HG02870 (cell line): ENCODE data around the gene TMEM121.

ENCODE experiments used
- ATAC-seq: cut with Tn5 transposase; IDR thresholded peaks from one replicate; pipeline ENCODE4 v1.9.1; 2021; ENCODE audit warnings: mild to moderate bottlenecking, moderate library complexity; ENCODE audit not compliant: unreplicated experiment

Gene TMEM121

DNA sequence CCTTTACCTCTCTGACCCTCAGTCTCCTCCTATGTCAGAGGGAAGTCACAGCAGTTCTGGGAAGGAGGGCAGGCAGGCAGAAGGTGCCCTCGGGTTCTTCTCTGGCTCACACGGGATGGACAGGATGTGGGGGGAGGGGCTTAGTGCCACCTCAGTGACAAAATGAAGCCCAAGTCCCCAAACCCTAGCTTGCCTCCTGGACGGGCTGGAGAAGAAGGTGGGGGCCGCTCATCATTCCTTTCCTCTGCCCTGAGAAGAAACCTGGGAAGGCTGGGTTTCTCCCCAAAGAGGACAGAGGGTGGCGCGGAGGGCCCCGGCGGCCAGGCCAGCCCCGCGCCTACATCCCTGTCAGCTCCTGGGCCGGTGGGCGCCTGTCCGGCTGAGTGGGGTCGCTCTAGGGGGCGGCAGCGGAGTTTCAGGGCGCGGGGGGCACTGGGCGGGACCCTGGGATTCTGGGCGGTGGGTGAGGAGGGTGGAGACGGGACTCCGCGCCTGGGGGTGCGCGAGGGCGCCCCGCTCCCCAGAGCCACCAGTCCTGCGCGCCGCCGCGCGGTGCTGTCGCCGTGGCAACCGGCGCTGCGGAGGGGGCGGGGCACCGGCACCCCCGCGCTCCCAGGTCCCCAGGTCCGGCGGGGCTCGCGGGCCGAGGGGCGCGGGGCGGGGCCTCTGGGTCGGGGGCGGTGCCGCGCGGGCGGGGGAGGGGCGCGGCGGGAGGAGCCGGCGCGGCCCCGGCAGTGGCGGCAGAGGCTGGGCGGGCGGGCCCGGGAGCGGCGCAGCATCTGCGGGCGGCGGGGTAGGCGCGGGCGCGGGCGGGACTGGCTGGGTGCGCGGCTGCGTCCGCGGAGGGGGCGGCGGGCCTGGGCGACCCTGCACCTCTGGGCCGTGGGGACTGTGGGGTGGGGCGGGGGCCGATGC, at the start of gene TMEM121:
Gene TMEM121, plus strand, starts transcription at position 723 of the 915 bp plus-strand sequence. CDS start 2,252 bp downstream, outside the sequence.
- no peak for ATAC-seq

GRCh38 chr14:105476831-105477659, 49.3 kb upstream of the TMEM121 start:
- no peak for ATAC-seq

- ATAC-seq: no peak
Measured at GRCh38 chr14:105477660-105478397, 48.6 kb upstream of the TMEM121 start.

- ATAC-seq: no peak
Measured at GRCh38 chr14:105478398-105479251, 47.8 kb upstream of the TMEM121 start.

GRCh38 chr14:105479431-105480158, 46.8 kb upstream of the TMEM121 start:
- no peak for ATAC-seq

DNA sequence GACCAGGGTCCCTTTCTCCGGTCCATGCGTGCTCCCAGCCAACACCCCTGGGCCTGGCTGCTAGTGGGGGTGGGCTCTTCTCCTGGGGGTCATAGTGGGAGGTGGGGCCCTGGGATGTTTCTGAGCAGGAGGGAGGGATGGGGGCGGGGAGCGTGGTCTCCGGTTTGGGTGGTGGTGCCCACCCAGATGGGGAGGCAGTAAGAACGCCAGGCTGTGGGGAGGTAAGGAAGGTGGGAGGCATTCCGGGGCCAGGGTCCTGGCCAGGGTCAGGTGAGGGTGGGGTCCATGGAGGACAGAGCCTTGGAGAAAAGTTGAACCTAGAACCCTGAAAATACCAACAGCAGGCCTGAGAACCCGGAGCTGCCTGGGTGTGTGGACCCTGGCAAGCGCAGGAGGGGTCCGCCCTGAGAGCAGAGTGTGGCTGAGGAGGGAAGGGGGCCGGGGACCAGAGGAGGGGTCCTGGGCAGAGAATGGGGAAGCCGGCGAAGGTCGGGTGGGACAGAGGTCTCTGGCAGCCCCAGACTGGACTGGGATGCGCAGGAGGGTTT, 46.1 kb upstream of the TMEM121 start:
- no peak for ATAC-seq

- ATAC-seq: peak; percentile 43
Measured at GRCh38 chr14:105480807-105481801, 45.3 kb upstream of the TMEM121 start.

- no peak for ATAC-seq
Measured at GRCh38 chr14:105481886-105482457, 44.4 kb upstream of the TMEM121 start.

- ATAC-seq: no peak
Measured at GRCh38 chr14:105482486-105483110, 43.8 kb upstream of the TMEM121 start.

- no peak for ATAC-seq
Measured at GRCh38 chr14:105483300-105484068, 42.9 kb upstream of the TMEM121 start.

DNA sequence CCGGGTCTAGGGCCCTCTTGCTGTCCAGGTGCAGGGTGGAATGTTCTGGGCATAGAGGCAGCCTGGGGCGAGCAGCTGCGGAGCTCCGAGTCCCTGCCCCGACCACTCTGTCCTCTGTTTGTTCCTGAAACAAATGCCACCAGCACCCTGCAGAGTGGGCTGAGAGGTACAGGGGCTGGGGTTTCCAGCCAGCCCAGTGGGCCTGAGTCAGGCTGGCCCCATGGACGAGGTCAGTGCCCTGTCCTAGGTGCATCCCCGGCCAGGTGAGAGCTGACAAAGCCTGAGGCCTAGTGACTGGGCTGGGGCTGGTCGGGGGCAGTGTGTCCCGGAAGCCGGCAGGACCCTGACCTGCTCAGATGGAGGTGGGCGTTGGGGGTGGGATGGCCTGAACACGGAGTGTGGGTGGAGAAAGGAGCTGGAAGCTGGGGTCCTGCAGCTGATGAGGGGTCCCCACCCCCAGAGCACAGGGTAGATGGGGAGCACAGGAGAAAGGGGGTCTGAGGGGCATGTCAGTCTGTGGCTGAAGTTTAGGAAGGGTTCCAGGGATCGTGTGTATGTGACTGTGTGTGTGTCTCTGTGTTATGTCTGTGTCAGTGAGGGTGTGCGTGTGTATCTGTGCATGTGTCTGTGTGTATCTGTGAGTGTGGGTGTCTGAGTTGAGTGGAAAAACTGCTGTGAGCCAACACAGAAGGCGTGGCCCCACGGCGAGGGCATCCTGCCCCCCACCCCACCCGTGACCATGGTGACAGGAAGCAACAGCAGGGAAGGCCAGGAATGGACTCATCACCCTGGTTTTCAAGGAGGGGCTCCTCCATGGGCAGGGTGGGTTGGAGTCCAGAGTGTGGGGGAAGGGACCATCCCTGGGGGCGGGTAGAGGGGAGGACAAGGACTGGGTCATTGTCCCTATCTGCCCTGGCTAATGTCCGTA, 42.0 kb upstream of the TMEM121 start:
- ATAC-seq: no peak

GRCh38 chr14:105484997-105485393, 41.4 kb upstream of the TMEM121 start:
- ATAC-seq: no peak

- ATAC-seq: no peak
Measured at GRCh38 chr14:105485739-105486162, 40.6 kb upstream of the TMEM121 start.

DNA sequence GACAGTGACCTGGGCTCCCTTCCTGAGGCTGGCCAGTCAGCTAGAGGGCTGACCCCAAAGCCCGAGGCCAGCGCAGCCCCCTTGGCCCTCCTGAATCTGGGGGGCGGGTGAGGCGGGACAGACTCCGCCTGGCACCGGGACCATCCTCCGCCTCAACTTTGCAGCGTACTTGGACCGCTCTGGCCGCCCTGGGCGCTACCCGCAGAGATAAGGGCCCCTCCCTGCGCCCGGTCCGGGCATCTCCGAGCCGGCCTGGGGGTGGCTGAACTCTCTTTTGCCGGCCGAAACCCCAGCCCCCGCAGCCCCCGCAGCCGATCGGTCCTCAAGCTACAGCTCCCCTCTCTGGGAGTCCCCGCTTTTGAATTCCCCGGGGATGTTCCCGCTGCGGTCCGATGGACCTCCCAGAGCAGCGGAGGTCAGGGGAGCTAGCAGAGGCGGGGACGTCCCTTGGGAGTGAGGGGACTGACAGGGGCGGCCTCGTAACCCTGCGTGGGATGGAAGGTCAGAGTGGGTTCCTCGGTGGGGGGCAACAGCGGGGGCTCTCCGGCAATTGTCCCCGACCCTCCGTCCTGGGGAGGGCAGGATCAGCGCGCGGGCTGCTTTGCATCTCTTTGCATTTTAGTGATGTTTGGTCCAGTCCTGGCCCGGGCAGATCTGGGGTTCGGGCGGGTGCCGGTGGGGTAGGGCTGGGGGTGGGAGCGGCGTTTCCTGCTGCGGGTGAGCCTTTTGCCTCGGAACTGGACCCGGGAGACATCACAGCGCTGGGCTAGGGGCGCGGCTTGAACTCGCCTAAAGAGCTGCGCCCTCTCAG, 40.0 kb upstream of the TMEM121 start, which contains the start of gene CRIP1:
Gene CRIP1, plus strand, starts transcription at position 724 of the 811 bp plus-strand sequence. CDS start 374 bp downstream, outside the sequence.
- no peak for ATAC-seq
